Stimulated activated naive CD4-positive, alpha-beta T cell (primary cell): ENCODE measurements around the gene NEDD4L.

ENCODE experiments used
- DNase-seq, 6 experiments: peaks; one replicate each; lab custom pipeline; 2025; lab: John Stamatoyannopoulos, UW

NEDD4L gene

GRCh38 chr18:58212274-58212673 is 168.2 kb downstream of the NEDD4L start:
- DNase-seq: no peak

- no peak for DNase-seq
Measured at GRCh38 chr18:58213440-58213839, 169.4 kb downstream of the NEDD4L start.

- no peak for DNase-seq
Measured at GRCh38 chr18:58215011-58215410, 171.0 kb downstream of the NEDD4L start.

GRCh38 chr18:58216071-58216481 is 172.1 kb downstream of the NEDD4L start:
- DNase-seq: no peak

- DNase-seq: no peak
Measured at GRCh38 chr18:58217052-58217451, 173.0 kb downstream of the NEDD4L start.

- DNase-seq: no peak
Measured at GRCh38 chr18:58218117-58218516, 174.1 kb downstream of the NEDD4L start.

- no peak for DNase-seq
Measured at GRCh38 chr18:58221060-58221725, 177.2 kb downstream of the NEDD4L start.

- DNase-seq: no peak
Measured at GRCh38 chr18:58222432-58223125, 178.6 kb downstream of the NEDD4L start.

GRCh38 chr18:58223717-58224424 is 179.8 kb downstream of the NEDD4L start:
- DNase-seq: no peak

- no peak for DNase-seq
Measured at GRCh38 chr18:58224425-58224750, 180.4 kb downstream of the NEDD4L start.

DNA sequence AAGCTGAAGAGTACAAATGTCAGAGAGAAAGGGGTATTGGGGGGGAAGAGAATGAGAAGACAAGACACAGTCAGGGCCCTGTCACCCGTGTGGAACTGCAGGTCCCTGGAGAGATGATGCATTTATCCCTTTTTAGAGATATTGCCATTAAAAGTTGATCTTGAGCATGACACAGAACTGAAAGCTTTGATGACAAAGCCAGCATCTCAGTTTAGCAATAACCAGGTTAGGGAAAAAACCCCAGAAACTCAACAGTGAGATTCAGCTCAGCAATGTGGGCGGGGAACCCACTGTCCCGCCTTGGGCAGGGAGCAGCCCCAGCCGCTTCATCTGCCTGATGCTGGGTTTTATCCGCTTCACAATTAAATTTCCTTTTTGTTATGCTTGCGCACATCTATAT is 181.1 kb downstream of the NEDD4L start:
- no peak for DNase-seq

DNA sequence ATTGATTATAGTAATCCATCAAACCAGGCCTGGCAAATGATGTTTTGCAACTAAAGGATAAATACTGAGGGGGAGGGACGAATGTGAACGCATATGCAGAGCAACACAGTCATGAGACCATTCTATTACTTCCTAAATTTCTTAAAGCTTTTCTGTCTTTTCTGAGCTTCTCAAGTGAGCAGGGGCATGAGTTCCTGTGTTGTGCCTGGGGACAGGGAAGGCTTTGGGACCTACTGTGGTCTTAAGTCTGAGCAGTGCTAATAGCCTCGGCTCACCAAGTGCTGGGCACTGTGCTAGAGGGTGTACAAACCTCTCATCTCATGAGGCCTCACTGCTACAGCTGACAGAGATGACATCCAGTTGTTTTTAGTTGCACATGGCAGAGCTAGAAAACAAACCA is 182.4 kb downstream of the NEDD4L start:
- DNase-seq: no peak

DNA sequence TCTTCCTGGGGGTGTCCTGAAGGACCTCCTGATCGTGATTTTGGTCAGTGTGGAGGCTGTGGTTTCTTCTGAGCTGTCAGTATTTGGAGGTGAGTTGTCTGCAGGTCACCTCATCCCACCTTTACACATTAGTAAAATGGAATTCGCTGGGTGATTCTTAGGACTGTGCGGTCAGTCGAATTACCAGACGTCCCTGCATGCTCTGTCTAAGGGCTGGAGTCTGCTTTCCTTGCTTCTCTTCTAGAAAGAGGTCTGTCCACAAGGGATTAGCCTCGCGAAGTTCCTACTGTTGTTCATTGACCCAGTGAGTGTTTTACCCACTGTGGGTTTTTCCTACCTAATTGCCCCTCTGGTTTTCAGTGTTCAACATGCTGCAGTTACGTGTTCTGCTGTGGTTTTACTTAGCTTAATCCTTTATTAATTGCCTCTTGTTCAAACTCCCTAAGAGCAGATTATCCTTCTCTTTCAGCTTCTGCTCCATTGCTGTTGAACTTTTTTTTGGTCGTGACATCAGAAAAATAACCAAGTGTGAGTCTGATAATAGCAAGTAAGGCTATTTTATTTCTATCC is 183.4 kb downstream of the NEDD4L start:
- DNase-seq: no peak

GRCh38 chr18:58228176-58228575 is 184.2 kb downstream of the NEDD4L start:
- DNase-seq: no peak

DNA sequence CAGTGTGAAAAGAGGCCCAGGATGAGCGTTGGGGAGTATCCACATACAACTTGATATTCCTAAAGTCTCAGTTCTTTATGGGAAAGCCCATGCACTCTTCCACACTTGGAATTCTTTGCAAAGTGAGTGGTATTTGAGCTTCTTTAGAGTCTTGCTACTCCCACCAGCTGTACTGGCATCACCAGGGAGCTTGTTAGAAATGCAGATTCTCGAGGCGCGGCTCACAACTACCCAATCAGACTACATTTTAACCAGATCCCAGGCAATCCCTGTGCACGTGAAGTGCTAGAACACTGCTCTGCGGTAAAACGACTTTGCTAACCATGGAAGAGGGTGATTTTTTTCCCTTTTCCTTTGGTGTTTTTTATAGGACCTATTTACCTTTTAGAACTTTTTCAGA is 184.7 kb downstream of the NEDD4L start:
- DNase-seq: no peak

GRCh38 chr18:58229162-58229561 is 185.1 kb downstream of the NEDD4L start:
- DNase-seq: no peak

GRCh38 chr18:58230438-58231179 is 186.6 kb downstream of the NEDD4L start:
- no peak for DNase-seq

- DNase-seq: no peak
Measured at GRCh38 chr18:58231930-58232329, 187.9 kb downstream of the NEDD4L start.

DNA sequence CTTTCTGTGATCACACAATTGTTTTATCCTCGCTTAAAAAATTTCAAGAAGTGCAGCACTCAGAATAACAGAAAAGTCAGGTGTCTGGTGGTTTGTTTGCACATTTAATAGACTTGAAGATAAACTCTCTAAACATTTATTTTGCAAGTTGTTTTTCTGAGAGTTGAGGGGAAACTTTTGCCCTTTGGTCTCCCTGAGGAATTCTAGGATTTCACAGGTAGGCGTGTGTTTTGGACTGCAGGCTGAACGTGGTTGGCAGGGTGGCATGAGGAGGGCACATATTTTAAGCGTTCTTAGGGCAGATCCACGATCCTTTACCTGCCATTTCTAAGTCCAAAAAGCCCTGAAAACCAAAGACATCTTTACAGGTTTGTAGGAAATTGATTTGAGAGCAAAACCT is 188.6 kb downstream of the NEDD4L start:
- no peak for DNase-seq

DNA sequence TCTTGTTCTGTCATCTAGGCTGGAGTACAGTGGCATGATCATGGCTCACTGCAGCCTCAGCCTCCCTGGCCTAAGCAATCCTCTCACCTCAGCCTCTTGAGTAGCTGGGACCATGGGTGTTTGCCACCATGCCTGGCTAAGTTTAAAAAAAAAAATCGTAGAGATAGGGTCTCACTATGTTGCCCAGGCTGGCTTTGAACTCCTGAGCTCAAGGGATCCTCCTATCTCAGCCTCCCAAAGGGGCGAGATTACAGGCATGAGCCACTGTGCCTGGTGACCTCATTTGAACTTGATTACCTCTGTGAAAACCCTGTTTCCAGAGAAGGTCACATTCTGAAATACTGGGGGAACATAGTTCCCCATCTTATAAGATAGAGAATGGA is 190.3 kb downstream of the NEDD4L start:
- no peak for DNase-seq

DNA sequence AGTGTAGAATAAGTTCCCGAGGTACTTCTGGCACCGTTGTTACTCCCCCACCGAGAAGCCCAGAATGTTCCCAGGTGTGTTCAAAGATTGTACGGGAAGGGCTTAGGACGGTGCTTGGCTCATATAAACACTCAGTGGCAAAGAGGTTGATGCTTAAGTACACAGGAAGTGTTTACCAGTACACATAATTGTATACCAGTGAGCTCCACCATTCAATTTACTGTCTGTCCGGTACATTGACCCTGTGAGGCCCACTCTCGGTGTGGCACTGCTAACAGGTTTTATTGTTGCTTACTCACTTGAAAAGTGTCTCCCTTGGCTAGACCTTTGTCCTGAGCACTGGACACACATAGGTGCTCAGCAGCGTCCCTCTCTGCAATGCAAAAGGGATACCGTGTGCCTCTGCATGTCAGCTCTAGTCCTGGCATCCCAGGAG is 191.0 kb downstream of the NEDD4L start:
- DNase-seq: no peak

DNA sequence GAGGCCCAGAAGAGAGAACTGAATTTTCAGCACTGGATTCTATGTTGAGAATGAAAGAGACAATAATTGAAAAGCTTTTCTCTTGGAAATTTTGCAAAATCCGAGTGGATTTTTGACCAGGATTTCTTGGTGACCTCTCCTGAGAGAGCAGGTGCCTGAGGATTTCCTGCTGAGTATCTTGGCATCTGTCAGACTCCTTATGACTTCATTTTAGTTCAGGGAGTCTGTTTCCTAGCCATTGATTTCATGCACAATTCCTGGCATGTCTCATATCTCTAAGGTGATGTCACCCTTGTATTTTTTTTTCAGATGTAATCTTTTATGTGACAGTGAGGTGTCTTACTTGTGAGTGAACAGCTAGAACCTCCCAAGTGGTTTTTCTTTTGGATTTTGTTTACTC is 195.9 kb downstream of the NEDD4L start:
- DNase-seq: no peak
